Skeletal muscle tissue (tissue), 4 donors: ENCODE results near the gene CCSER2. TPM values are rescaled to one million over a fixed set of nuclear protein-coding genes. Genes with fewer than 3 reads are reported as not detected.

ENCODE experiments used
- H3K27ac ChIP-seq: one replicate; pipeline ENCODE4 v1.7.0; 2013; ENCODE audit warnings: mild to moderate bottlenecking, low read depth, low read length, inconsistent platforms
- H3K27me3 ChIP-seq, 3 donors: one replicate each; pipeline ENCODE4 v1.7.0; 2013; ENCODE audit warnings: low read length in 3 of 3; ENCODE audit not compliant: control insufficient read depth in 3 of 3, insufficient read depth in 3 of 3
- H3K36me3 ChIP-seq, 3 donors: one replicate each; pipeline ENCODE4 v1.7.0; 2013; ENCODE audit warnings: low read length in 3 of 3; ENCODE audit not compliant: control insufficient read depth in 3 of 3, insufficient read depth in 3 of 3
- H3K4me1 ChIP-seq, 3 donors: one replicate each; pipeline ENCODE4 v1.7.0; 2013; ENCODE audit warnings: low read length in 3 of 3, mild to moderate bottlenecking in 3 of 3; ENCODE audit not compliant: control insufficient read depth in 3 of 3, insufficient read depth in 3 of 3
- H3K4me3 ChIP-seq, 3 donors: one replicate each; pipeline ENCODE4 v1.7.0; 2013; ENCODE audit warnings: low read length in 3 of 3
- H3K9ac ChIP-seq, 3 donors: one replicate each; pipeline ENCODE4 v1.7.0; 2013; ENCODE audit warnings: low read length in 3 of 3, mild to moderate bottlenecking in 3 of 3, moderate library complexity in 2 of 3, low read depth in 1 of 3
- H3K9me3 ChIP-seq, 3 donors: one replicate each; pipeline ENCODE4 v1.7.0; 2013; ENCODE audit warnings: low read length in 3 of 3; ENCODE audit not compliant: control insufficient read depth in 3 of 3
- total RNA-seq: library from RNA; depleted of rRNA; stranded (reverse); fragments of >200 nt; gene quantifications from one replicate; pipeline ENCODE4 v1.2.3, GENCODE V29; 2014
- donor health status: Osteomylitis.

CCSER2 gene
- total RNA-seq, 1 donor from 2014 or later, result 43.3 TPM

- no peaks in the 10 kb centered on the region for H3K36me3 ChIP-seq
- H3K4me1 ChIP-seq, result peaks cover 0 to 9% (median 4%) of the 10 kb centered on the region in 3 donors
- H3K9me3 ChIP-seq, result no peaks in the 10 kb centered on the region
- H3K27me3 ChIP-seq, result no peaks in the 10 kb centered on the region
- H3K4me3 ChIP-seq, result no peak overlapping the region
- H3K9ac ChIP-seq, result no peak overlapping the region
- H3K27ac ChIP-seq, result no peak overlapping the region
Measured at GRCh38 chr10:84355106-84355505, 26.7 kb downstream of the CCSER2 start.

DNA sequence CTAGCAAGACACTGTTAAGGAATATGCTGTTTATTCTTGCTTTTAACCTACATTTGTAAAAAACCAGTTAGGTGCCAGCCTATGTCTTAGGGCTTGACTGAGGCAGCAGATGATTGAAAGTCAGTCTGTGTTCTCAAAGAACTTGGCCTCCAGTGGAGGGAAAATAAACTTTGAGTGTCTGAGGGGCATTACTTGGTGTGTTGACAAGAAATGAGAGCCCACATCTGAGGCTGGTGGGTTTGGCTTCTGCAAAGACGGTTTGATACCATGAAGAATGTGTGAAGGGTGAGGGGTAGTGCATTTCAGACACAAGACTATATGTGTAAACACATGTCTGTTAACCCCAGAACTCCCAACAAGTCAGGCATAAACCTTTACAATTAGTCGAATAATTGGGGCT is 28.5 kb downstream of the CCSER2 start:
- Histone ChIP-seq H3K9me3 (no peaks in the 10 kb centered on the region), H3K36me3 (no peaks in the 10 kb centered on the region), H3K27ac (no peak overlapping the region), H3K9ac (no peak overlapping the region), H3K4me1 (peaks cover 9 to 14% (median 10%) of the 10 kb centered on the region in 3 donors), H3K4me3 (no peak overlapping the region), H3K27me3 (no peaks in the 10 kb centered on the region)

DNA sequence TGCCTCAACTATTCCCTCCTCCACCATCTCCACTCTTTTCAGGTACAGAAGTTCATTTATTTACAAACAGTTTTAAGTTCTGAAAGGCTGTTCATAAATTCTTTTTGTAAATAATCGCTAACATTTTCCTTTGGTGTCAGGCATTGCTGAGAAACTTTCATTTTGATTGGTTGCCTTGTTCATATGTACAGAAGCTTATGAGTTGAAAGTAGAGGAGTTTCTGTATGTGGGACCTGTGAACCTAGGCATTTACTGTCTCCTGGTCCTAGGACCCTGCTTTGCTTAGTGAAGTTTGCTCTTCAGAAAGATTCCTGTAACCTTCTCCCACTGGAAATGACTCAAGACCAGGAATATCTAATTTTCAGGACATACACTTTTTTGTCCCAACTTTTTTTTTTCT is 30.4 kb downstream of the CCSER2 start:
- Histone ChIP-seq H3K4me3 (no peak overlapping the region), H3K36me3 (no peaks in the 10 kb centered on the region), H3K27me3 (no peaks in the 10 kb centered on the region), H3K9me3 (no peaks in the 10 kb centered on the region), H3K27ac (no peak overlapping the region), H3K4me1 (peaks cover 9 to 14% (median 10%) of the 10 kb centered on the region in 3 donors), H3K9ac (no peak overlapping the region)

GRCh38 chr10:84360637-84361365 is 32.4 kb downstream of the CCSER2 start:
- Histone ChIP-seq H3K27me3 (no peaks in the 10 kb centered on the region), H3K36me3 (no peaks in the 10 kb centered on the region), H3K9me3 (no peaks in the 10 kb centered on the region), H3K4me1 (peaks cover 9 to 14% (median 10%) of the 10 kb centered on the region in 3 donors), H3K9ac (peak overlapping the region; percentile 15 to 46 (median 17)), H3K4me3 (peak overlapping the region; percentile 37 to 60 (median 46)), H3K27ac (no peak overlapping the region)

- Histone ChIP-seq H3K9ac (no peak overlapping the region), H3K4me3 (no peak overlapping the region), H3K4me1 (peaks cover 5 to 8% (median 6%) of the 10 kb centered on the region in 3 donors), H3K36me3 (no peaks in the 10 kb centered on the region), H3K27me3 (no peaks in the 10 kb centered on the region), H3K27ac (no peak overlapping the region), H3K9me3 (no peaks in the 10 kb centered on the region)
Measured at GRCh38 chr10:84365335-84365881, 37.0 kb downstream of the CCSER2 start.

DNA sequence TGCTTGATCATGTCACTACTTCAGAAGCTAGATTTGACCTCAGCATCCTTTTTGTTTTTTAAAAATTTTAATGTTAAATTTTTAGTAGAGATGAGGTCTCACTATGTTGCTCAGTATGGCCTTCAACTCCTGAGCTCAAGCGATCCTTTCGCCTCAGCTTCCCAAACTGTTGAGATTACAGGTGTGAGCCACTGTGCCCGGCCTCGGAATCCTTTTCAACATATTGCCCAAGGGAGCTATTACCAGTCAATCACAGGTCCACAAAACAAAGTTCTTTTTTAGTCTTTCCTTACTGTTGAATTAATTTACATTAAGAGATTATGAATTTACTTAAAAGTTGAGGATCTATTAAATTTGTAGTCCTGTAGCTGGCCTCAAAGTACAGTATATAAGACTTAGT is 37.7 kb downstream of the CCSER2 start:
- H3K4me1 ChIP-seq, result peaks cover 2% of the 10 kb centered on the region in 3 donors
- no peaks in the 10 kb centered on the region for H3K27me3 ChIP-seq
- H3K36me3 ChIP-seq, result peaks cover 0 to 1% (median 0%) of the 10 kb centered on the region in 3 donors
- H3K4me3 ChIP-seq, result no peak overlapping the region
- no peak overlapping the region for H3K9ac ChIP-seq
- H3K9me3 ChIP-seq, result no peaks in the 10 kb centered on the region
- no peak overlapping the region for H3K27ac ChIP-seq

GRCh38 chr10:84367256-84367655 is 38.9 kb downstream of the CCSER2 start:
- H3K27ac ChIP-seq, result no peak overlapping the region
- no peak overlapping the region for H3K4me3 ChIP-seq
- no peaks in the 10 kb centered on the region for H3K9me3 ChIP-seq

DNA sequence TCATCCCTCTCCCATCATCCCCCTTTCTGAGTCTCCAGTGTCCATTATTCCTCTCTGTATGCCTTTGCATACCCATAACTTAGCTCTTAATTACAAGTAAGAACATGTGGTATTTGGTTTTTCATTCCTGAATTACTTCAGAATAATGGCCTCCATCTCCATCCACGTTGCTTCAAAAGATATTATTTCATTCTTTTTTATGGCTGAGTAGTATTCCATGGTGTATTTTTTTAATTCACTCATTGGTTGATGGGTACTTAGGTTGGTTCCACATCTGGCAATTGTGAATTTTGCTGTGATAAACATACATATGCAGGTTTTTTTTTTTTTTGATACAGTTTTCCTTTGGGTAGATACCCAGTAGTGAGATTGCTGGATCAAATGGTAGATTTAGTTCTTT is 40.4 kb downstream of the CCSER2 start:
- no peak overlapping the region for H3K27ac ChIP-seq
- peaks cover 0 to 11% (median 9%) of the 10 kb centered on the region in 3 donors for H3K36me3 ChIP-seq
- H3K27me3 ChIP-seq, result no peaks in the 10 kb centered on the region
- H3K4me1 ChIP-seq, result no peaks in the 10 kb centered on the region
- H3K4me3 ChIP-seq, result no peak overlapping the region
- H3K9me3 ChIP-seq, result no peaks in the 10 kb centered on the region
- H3K9ac ChIP-seq, result no peak overlapping the region

More at GRCh38 chr10:84367256-84367655, 38.9 kb downstream of the CCSER2 start:
- H3K36me3 ChIP-seq, result peaks cover 0 to 11% (median 7%) of the 10 kb centered on the region in 3 donors
- H3K9ac ChIP-seq, result no peak overlapping the region
- H3K27me3 ChIP-seq, result no peaks in the 10 kb centered on the region
- no peaks in the 10 kb centered on the region for H3K4me1 ChIP-seq

DNA sequence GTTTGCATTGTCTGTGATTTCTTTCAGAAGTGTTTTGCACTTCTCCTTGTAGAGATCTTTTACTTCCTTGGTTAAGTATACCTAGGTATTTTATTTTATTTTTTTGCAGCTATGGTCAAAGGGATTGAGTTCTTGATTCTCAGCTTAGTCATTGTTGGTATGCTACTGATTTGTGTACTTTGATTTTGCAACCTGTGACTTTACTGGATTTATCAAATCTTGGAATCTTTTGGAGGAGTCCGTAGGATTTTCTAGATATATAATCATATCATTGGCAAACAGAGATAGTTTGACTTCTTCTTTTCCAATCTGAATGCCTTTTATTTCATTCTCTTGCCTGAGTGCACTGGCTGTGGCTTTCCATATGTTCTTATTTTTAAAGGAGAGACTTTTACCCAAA is 41.9 kb downstream of the CCSER2 start:
- Histone ChIP-seq H3K36me3 (peaks cover 0 to 17% (median 14%) of the 10 kb centered on the region in 3 donors), H3K4me3 (no peak overlapping the region), H3K9me3 (no peaks in the 10 kb centered on the region), H3K27me3 (no peaks in the 10 kb centered on the region), H3K27ac (no peak overlapping the region), H3K9ac (no peak overlapping the region), H3K4me1 (no peaks in the 10 kb centered on the region)

DNA sequence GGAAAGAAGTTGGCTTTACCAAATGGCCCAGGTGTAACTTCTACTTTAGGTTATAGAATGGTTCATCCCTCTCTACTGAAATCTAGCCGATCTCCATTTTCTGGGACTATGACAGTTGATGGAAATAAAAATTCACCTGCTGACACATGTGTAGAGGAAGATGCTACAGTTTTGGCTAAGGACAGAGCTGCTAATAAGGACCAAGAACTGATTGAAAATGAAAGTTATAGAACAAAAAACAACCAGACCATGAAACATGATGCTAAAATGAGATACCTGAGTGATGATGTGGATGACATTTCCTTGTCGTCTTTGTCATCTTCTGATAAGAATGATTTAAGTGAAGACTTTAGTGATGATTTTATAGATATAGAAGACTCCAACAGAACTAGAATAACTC is 43.6 kb downstream of the CCSER2 start:
- Histone ChIP-seq H3K4me1 (no peaks in the 10 kb centered on the region), H3K9ac (no peak overlapping the region), H3K27me3 (no peaks in the 10 kb centered on the region), H3K9me3 (no peaks in the 10 kb centered on the region), H3K27ac (no peak overlapping the region), H3K4me3 (no peak overlapping the region), H3K36me3 (peaks cover 0 to 17% (median 14%) of the 10 kb centered on the region in 3 donors)
